Activated T-helper 2 cell treated with anti-CD3 and anti-CD28 coated beads, Interferon-gamma antibody, Interleukin-2, Interleukin-4, amounts not matched to agents 10 μg/mL and 5 μg/mL and 100 μg/mL, durations not matched to agents 14 hours and 24 hours and 36 hours (primary cell): ENCODE results near the gene KCNJ15. TPM values are rescaled to one million over a fixed set of nuclear protein-coding genes. Genes with fewer than 3 reads are reported as not detected.

ENCODE experiments used
- DNase-seq: peaks from one replicate; pipeline ENCODE4 v3.0.0; 2021; ENCODE audit warnings: low spot score
- H3K27ac Mint-ChIP-seq: one replicate; pipeline ENCODE4 v1.8.0; 2021; ENCODE audit warnings: mixed read lengths
- H3K27me3 Mint-ChIP-seq: one replicate; pipeline ENCODE4 v1.8.0; 2021; ENCODE audit warnings: low read depth, mixed read lengths
- H3K36me3 Mint-ChIP-seq: one replicate; pipeline ENCODE4 v1.8.0; 2021; ENCODE audit warnings: low read depth, mixed read lengths
- H3K4me1 Mint-ChIP-seq: one replicate; pipeline ENCODE4 v1.8.0; 2021; ENCODE audit warnings: low read depth, mixed read lengths
- H3K4me3 Mint-ChIP-seq: one replicate; pipeline ENCODE4 v1.8.0; 2021; ENCODE audit warnings: low read depth, mild to moderate bottlenecking, moderate library complexity, mixed read lengths
- H3K9me3 Mint-ChIP-seq: one replicate; pipeline ENCODE4 v1.8.0; 2021; ENCODE audit warnings: mixed read lengths
- intact Hi-C: fragments of 100-400 bp; cut with micrococcal nuclease; formaldehyde crosslinking; loops from one replicate; pipeline ENCODE4 v1.15.1; 2023
- total RNA-seq: library from RNA; stranded (reverse); gene quantifications from 2 replicates; pipeline ENCODE4 v1.2.3, GENCODE V29; 2022

KCNJ15 gene
- total RNA-seq, 1 donor from 2014 or later = 0.27 TPM

- Mint-ChIP-seq H3K4me3 (no peak overlapping the region), H3K27me3 (no peaks in the 10 kb centered on the region), H3K36me3 (no peaks in the 10 kb centered on the region), H3K27ac (no peak overlapping the region), H3K9me3 (no peaks in the 10 kb centered on the region), H3K4me1 (peaks cover 4% of the 10 kb centered on the region)
- intact Hi-C loops = no loop called here
- no peak for DNase-seq
Measured at GRCh38 chr21:38330666-38331065, 73.9 kb downstream of the KCNJ15 start.

DNA sequence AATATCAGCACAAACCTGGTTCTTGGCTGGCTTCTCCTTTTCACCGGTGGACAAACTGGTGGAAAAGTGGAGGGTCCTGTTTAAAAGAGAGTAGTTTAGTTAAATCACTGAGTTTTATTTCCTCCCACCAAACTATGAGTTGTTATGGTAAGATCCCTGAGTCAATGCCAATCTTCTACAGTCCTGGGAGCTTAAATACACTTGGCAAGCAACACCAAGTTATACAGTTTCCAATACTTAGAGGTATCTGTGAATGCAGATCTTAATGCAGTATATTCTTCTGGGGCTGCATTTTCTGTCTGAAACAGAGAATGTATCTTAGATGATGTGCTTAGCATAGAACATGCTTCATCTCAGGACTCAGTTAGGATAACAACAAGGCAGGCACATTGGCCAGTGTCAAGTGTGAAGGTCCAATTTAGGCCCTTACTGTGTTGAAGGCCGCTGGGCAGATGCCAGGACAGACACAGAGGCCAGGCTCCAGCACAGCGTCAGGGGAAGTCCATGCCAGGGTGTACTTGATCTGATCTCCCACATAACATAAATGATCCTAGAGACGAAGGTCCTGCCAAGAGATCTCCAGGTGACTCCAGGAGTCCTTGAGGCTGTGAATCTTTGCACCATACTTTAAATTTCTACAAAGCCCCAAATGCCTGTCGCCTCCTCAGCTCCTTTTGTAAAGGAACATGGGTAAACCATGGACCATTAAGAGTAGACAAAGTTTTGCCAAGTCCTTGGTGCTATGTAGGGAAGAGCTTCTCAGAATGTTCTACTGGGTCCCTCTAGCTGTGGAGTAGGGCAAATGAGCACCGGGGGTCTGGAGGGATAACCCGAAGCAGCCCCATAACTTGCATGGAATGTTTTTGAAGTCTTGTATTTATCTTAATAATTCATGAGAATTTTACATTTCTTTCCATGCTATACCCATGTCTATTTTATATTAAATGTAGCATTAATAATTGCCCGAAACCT is 76.8 kb downstream of the KCNJ15 start:
- Mint-ChIP-seq H3K36me3 (no peaks in the 10 kb centered on the region), H3K9me3 (no peaks in the 10 kb centered on the region), H3K27me3 (no peaks in the 10 kb centered on the region), H3K27ac (no peak overlapping the region), H3K4me3 (no peak overlapping the region), H3K4me1 (no peaks in the 10 kb centered on the region)
- no peak for DNase-seq
- intact Hi-C loops = no loop called here

GRCh38 chr21:38334866-38335265 is 78.1 kb downstream of the KCNJ15 start:
- Mint-ChIP-seq H3K27me3 (no peaks in the 10 kb centered on the region), H3K4me1 (no peaks in the 10 kb centered on the region), H3K9me3 (no peaks in the 10 kb centered on the region), H3K27ac (no peak overlapping the region), H3K36me3 (no peaks in the 10 kb centered on the region), H3K4me3 (no peak overlapping the region)
- intact Hi-C loops = no loop called here
- DNase-seq = no peak

GRCh38 chr21:38337793-38338192 is 81.0 kb downstream of the KCNJ15 start:
- Mint-ChIP-seq H3K36me3 (no peaks in the 10 kb centered on the region), H3K4me1 (no peaks in the 10 kb centered on the region), H3K27ac (no peak overlapping the region), H3K9me3 (no peaks in the 10 kb centered on the region), H3K4me3 (no peak overlapping the region), H3K27me3 (no peaks in the 10 kb centered on the region)
- DNase-seq = no peak
- intact Hi-C loops = no loop called here

DNA sequence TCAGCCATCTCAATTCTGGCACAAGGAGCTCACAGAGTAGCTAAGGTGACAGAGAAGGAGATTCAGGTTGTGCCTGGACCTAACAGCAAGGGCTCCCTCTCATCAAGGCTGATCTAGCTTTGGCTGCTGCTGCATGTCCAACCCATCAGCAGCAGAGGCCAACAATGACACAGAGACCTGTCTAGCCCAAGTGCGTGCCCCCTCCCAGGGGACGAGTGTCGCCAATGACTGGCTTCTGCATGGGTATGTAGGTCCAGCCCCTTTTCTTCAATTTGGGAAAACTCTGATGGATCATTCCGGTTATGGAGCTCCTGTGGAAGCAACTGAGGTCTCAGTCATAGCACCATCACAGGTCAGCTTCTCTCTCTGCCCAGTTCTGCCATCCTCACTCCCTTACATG is 83.3 kb downstream of the KCNJ15 start:
- no peaks in the 10 kb centered on the region for H3K9me3 Mint-ChIP-seq
- no peaks in the 10 kb centered on the region for H3K4me1 Mint-ChIP-seq
- H3K4me3 Mint-ChIP-seq = no peak overlapping the region
- no peak overlapping the region for H3K27ac Mint-ChIP-seq
- H3K36me3 Mint-ChIP-seq = no peaks in the 10 kb centered on the region
- no peak for DNase-seq
- no peaks in the 10 kb centered on the region for H3K27me3 Mint-ChIP-seq
- intact Hi-C loops = no loop called here

DNA sequence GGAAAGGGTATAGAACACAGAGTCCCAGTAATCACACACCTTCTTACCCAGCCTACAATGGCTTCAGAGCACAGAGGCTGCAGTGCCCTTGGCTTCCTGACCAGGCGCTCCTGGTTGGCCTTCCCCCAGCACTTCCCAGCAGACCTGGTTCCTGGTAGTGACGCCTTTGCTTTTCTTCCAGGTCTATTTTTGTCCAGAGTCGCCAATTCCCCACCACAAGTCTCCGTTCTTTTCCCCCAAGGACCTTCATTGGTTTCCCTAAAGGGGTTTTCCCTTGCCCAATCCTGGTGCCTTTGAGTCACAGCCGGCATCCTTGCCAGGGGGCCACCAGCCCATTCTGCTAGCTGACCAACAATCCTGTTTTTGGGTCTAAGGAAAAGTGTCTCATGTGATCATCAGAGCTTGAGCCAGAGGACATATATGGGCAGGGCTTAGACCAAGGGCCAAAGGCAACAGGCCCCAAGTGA is 84.8 kb downstream of the KCNJ15 start:
- intact Hi-C loops = no loop called here
- no peak for DNase-seq
- Mint-ChIP-seq H3K4me1 (no peaks in the 10 kb centered on the region), H3K27me3 (no peaks in the 10 kb centered on the region), H3K4me3 (no peak overlapping the region), H3K9me3 (no peaks in the 10 kb centered on the region), H3K27ac (no peak overlapping the region), H3K36me3 (no peaks in the 10 kb centered on the region)

DNA sequence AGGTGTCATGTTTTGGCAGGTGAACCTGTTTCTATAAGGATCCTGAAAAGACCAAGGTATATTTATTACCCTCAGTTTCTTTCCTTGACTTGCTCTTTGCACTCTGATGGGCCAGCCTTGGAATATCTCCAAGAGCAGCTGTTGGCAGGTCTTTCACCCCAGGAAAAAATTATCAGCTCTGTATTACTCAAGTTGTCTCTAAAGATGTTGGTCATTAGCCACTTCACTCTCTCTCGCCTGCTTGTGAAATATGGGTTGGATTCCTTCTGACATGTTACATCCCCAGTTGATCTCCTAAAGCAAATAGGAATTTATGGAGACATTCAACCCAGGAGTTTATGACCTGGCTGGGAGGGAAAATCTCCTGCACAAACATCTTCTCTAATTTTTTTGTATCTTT is 85.9 kb downstream of the KCNJ15 start:
- intact Hi-C loops = no loop called here
- DNase-seq = no peak
- H3K4me3 Mint-ChIP-seq = no peak overlapping the region

DNA sequence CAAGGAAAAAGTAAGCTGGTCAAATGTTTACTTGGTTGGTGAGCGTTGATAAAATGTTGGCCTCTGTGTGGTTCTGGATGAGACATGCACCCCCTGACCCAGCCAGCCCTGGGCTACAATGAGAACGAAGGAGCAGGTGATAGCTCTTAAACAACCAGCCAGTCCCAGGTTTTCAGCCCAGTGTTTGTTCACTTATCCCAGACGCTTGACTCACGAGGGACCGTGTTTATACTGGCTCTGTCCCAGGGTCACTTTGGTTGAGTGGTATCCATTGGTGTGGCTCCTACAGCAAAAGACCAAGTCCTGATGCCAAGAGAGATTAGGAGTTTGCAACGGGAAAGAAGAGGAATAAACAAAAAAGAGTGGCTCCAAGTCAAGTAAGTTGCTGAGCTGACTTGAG is 86.9 kb downstream of the KCNJ15 start:
- H3K9me3 Mint-ChIP-seq = no peaks in the 10 kb centered on the region
- intact Hi-C loops = no loop called here
- no peaks in the 10 kb centered on the region for H3K27me3 Mint-ChIP-seq
- no peaks in the 10 kb centered on the region for H3K36me3 Mint-ChIP-seq
- H3K4me1 Mint-ChIP-seq = peaks cover 4% of the 10 kb centered on the region
- no peak for DNase-seq
- no peak overlapping the region for H3K4me3 Mint-ChIP-seq
- H3K27ac Mint-ChIP-seq = no peak overlapping the region

More for the DNA sequence above, 85.9 kb downstream of the KCNJ15 start:
- no peaks in the 10 kb centered on the region for H3K4me1 Mint-ChIP-seq
- no peaks in the 10 kb centered on the region for H3K27me3 Mint-ChIP-seq
- H3K9me3 Mint-ChIP-seq = no peaks in the 10 kb centered on the region
- no peaks in the 10 kb centered on the region for H3K36me3 Mint-ChIP-seq
- no peak overlapping the region for H3K27ac Mint-ChIP-seq

DNA sequence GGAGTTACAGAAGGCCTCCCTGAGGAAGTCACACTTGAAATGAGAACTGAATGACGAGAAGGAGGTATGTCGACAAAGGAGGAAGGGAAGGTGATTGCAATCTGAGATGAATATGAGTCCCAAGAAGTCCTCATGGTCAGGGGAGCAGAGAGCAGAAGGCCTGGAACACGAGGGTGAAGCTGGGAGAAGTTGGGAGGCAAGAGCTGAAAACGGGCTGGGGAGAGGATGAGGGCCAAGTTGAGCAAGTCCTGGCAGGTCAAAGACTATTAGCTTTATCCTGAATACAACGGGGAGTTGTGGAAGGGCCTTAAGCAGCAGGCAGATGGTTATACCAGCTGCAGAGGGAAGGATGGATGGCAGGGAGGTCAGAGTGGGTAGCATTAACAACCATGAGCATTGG is 89.5 kb downstream of the KCNJ15 start:
- intact Hi-C loops = no loop called here
- Mint-ChIP-seq H3K9me3 (no peaks in the 10 kb centered on the region), H3K4me1 (peaks cover 20% of the 10 kb centered on the region), H3K27me3 (peaks cover under 1% of the 10 kb centered on the region), H3K4me3 (no peak overlapping the region), H3K36me3 (no peaks in the 10 kb centered on the region), H3K27ac (no peak overlapping the region)
- DNase-seq = no peak

GRCh38 chr21:38349111-38349746 is 92.4 kb downstream of the KCNJ15 start:
- peak overlapping the region; percentile 82 for H3K27ac Mint-ChIP-seq

GRCh38 chr21:38349977-38350376 is 93.2 kb downstream of the KCNJ15 start:
- no peak for DNase-seq
- Mint-ChIP-seq H3K9me3 (no peaks in the 10 kb centered on the region), H3K27me3 (peaks cover 6% of the 10 kb centered on the region), H3K27ac (peak overlapping the region; percentile 0), H3K4me3 (no peak overlapping the region), H3K4me1 (peaks cover 29% of the 10 kb centered on the region), H3K36me3 (no peaks in the 10 kb centered on the region)
- intact Hi-C loops = loop anchor here (1.0 to 10.0 kb wide), 3 partner anchors 27 to 635 kb away; no protein-coding TSS in a partner anchor

More at GRCh38 chr21:38349111-38349746, 92.4 kb downstream of the KCNJ15 start:
- DNase-seq = no peak
- H3K4me1 Mint-ChIP-seq = peaks cover 29% of the 10 kb centered on the region
- H3K9me3 Mint-ChIP-seq = no peaks in the 10 kb centered on the region
- H3K4me3 Mint-ChIP-seq = no peak overlapping the region
- intact Hi-C loops = loop anchor here (1.0 kb wide), 1 partner anchor 26 kb away; no protein-coding TSS in a partner anchor
- peaks cover 4% of the 10 kb centered on the region for H3K27me3 Mint-ChIP-seq
- no peaks in the 10 kb centered on the region for H3K36me3 Mint-ChIP-seq

DNA sequence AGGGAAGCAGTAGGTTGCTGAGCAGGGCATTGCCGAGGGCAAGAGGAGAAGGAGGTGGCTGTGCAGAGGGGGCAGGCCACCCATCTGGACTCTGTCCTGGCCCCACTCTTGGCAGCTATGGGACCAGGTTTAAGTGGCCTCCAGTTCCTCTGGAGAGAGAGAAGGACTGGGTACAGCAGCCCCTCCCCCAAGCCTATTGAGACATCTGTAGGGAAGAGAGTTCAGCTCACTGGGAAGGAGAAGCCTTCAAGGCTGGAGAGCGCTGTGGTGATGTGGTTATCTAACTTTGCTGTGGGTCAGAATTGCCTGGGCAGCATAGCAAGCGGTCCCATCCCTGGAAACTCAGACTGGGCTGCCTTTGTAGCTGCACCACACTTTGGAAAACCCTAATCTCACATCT is 93.9 kb downstream of the KCNJ15 start:
- intact Hi-C loops = loop anchor here (5.0 to 10.0 kb wide), 2 partner anchors 178 to 636 kb away; no protein-coding TSS in a partner anchor
- Mint-ChIP-seq H3K27ac (no peak overlapping the region), H3K27me3 (peaks cover 6% of the 10 kb centered on the region), H3K4me1 (peaks cover 29% of the 10 kb centered on the region), H3K36me3 (no peaks in the 10 kb centered on the region), H3K9me3 (no peaks in the 10 kb centered on the region), H3K4me3 (no peak overlapping the region)
- DNase-seq = no peak
